T-helper 1 cell treated with Interleukin-12 subunit alpha and Interleukin-12 subunit beta and Interleukin-4 antibody, amounts not matched to agents 30 μg/mL and 1 μg/mL, for 36 hours (primary cell): Measurements from ENCODE around the gene MESP2.

Experiments
- H3K27ac Mint-ChIP-seq: one replicate; pipeline ENCODE4 v1.8.0; 2021; ENCODE audit warnings: mild to moderate bottlenecking, mixed read lengths
- H3K27me3 Mint-ChIP-seq: one replicate; pipeline ENCODE4 v1.8.0; 2021; ENCODE audit warnings: low read depth, mixed read lengths
- H3K36me3 Mint-ChIP-seq: one replicate; pipeline ENCODE4 v1.8.0; 2021; ENCODE audit warnings: low read depth, mixed read lengths
- H3K4me1 Mint-ChIP-seq: one replicate; pipeline ENCODE4 v1.8.0; 2021; ENCODE audit warnings: low read depth, mixed read lengths
- H3K4me3 Mint-ChIP-seq: one replicate; pipeline ENCODE4 v1.8.0; 2021; ENCODE audit warnings: mild to moderate bottlenecking, moderate library complexity, mixed read lengths
- H3K9me3 Mint-ChIP-seq: one replicate; pipeline ENCODE4 v1.8.0; 2021; ENCODE audit warnings: mixed read lengths

The MESP2 gene

GRCh38 chr15:89797678-89798201 lies 21.6 kb downstream of the MESP2 start:
- Mint-ChIP-seq H3K27ac (no peak overlapping the region), H3K4me1 (peaks cover 2% of the 10 kb centered on the region), H3K36me3 (no peaks in the 10 kb centered on the region), H3K9me3 (no peaks in the 10 kb centered on the region), H3K4me3 (no peak overlapping the region), H3K27me3 (peaks cover 6% of the 10 kb centered on the region)

- Mint-ChIP-seq H3K4me1 (peaks cover 2% of the 10 kb centered on the region), H3K9me3 (no peaks in the 10 kb centered on the region), H3K36me3 (no peaks in the 10 kb centered on the region), H3K27ac (no peak overlapping the region), H3K4me3 (no peak overlapping the region), H3K27me3 (peaks cover 3% of the 10 kb centered on the region)
Measured at GRCh38 chr15:89799011-89799911, 23.1 kb downstream of the MESP2 start.

GRCh38 chr15:89799918-89800498 lies 23.9 kb downstream of the MESP2 start:
- no peak overlapping the region for H3K4me3 Mint-ChIP-seq
- no peaks in the 10 kb centered on the region for H3K9me3 Mint-ChIP-seq
- H3K4me1 Mint-ChIP-seq: peaks cover 2% of the 10 kb centered on the region
- H3K36me3 Mint-ChIP-seq: no peaks in the 10 kb centered on the region
- H3K27ac Mint-ChIP-seq: no peak overlapping the region
- peaks cover 2% of the 10 kb centered on the region for H3K27me3 Mint-ChIP-seq

- Mint-ChIP-seq H3K4me1 (peaks cover 2% of the 10 kb centered on the region), H3K36me3 (no peaks in the 10 kb centered on the region), H3K27ac (peak overlapping the region; percentile 34), H3K4me3 (no peak overlapping the region), H3K9me3 (no peaks in the 10 kb centered on the region), H3K27me3 (no peaks in the 10 kb centered on the region)
Measured at GRCh38 chr15:89801471-89802195, 25.5 kb downstream of the MESP2 start.

- Mint-ChIP-seq H3K36me3 (no peaks in the 10 kb centered on the region), H3K4me3 (no peak overlapping the region), H3K4me1 (peaks cover 2% of the 10 kb centered on the region), H3K27me3 (no peaks in the 10 kb centered on the region), H3K9me3 (no peaks in the 10 kb centered on the region), H3K27ac (peak overlapping the region; percentile 34)
Measured at GRCh38 chr15:89802231-89802928, 26.2 kb downstream of the MESP2 start.

- H3K4me1 Mint-ChIP-seq: peaks cover 2% of the 10 kb centered on the region
Measured at GRCh38 chr15:89802986-89803824, 27.1 kb downstream of the MESP2 start.

GRCh38 chr15:89803941-89804800 lies 28.0 kb downstream of the MESP2 start:
- Mint-ChIP-seq H3K4me3 (no peak overlapping the region), H3K27me3 (no peaks in the 10 kb centered on the region)

More at GRCh38 chr15:89802986-89803824, 27.1 kb downstream of the MESP2 start:
- no peaks in the 10 kb centered on the region for H3K9me3 Mint-ChIP-seq
- H3K27ac Mint-ChIP-seq: no peak overlapping the region
- H3K36me3 Mint-ChIP-seq: no peaks in the 10 kb centered on the region
- H3K4me3 Mint-ChIP-seq: no peak overlapping the region
- no peaks in the 10 kb centered on the region for H3K27me3 Mint-ChIP-seq

GRCh38 chr15:89805241-89806209 lies 29.4 kb downstream of the MESP2 start:
- no peaks in the 10 kb centered on the region for H3K36me3 Mint-ChIP-seq
- H3K27ac Mint-ChIP-seq: no peak overlapping the region
- H3K27me3 Mint-ChIP-seq: no peaks in the 10 kb centered on the region
- no peak overlapping the region for H3K4me3 Mint-ChIP-seq
- H3K4me1 Mint-ChIP-seq: peaks cover 2% of the 10 kb centered on the region
- H3K9me3 Mint-ChIP-seq: no peaks in the 10 kb centered on the region

More at GRCh38 chr15:89803941-89804800, 28.0 kb downstream of the MESP2 start:
- no peaks in the 10 kb centered on the region for H3K36me3 Mint-ChIP-seq
- H3K9me3 Mint-ChIP-seq: no peaks in the 10 kb centered on the region
- H3K4me1 Mint-ChIP-seq: peaks cover 2% of the 10 kb centered on the region
- no peak overlapping the region for H3K27ac Mint-ChIP-seq

- Mint-ChIP-seq H3K27ac (no peak overlapping the region), H3K9me3 (no peaks in the 10 kb centered on the region), H3K36me3 (no peaks in the 10 kb centered on the region)
Measured at GRCh38 chr15:89806210-89806558, 30.1 kb downstream of the MESP2 start.

GRCh38 chr15:89806559-89807550 lies 30.7 kb downstream of the MESP2 start:
- Mint-ChIP-seq H3K9me3 (no peaks in the 10 kb centered on the region), H3K4me3 (no peak overlapping the region), H3K27ac (no peak overlapping the region), H3K36me3 (no peaks in the 10 kb centered on the region), H3K27me3 (no peaks in the 10 kb centered on the region), H3K4me1 (peaks cover 2% of the 10 kb centered on the region)

More at GRCh38 chr15:89806210-89806558, 30.1 kb downstream of the MESP2 start:
- Mint-ChIP-seq H3K27me3 (no peaks in the 10 kb centered on the region), H3K4me3 (no peak overlapping the region), H3K4me1 (peaks cover 2% of the 10 kb centered on the region)

- H3K36me3 Mint-ChIP-seq: no peaks in the 10 kb centered on the region
- peaks cover 3% of the 10 kb centered on the region for H3K27me3 Mint-ChIP-seq
- no peaks in the 10 kb centered on the region for H3K4me1 Mint-ChIP-seq
- no peaks in the 10 kb centered on the region for H3K9me3 Mint-ChIP-seq
- no peak overlapping the region for H3K4me3 Mint-ChIP-seq
- no peak overlapping the region for H3K27ac Mint-ChIP-seq
Measured at GRCh38 chr15:89807689-89808088, 31.6 kb downstream of the MESP2 start.
